Articular chondrocyte of knee joint (primary cell): ENCODE measurements around the gene BSPRY. TPM values are rescaled to one million over a fixed set of nuclear protein-coding genes. Genes with fewer than 3 reads are reported as not detected.

Experiments used
- total RNA-seq: library from RNA; depleted of rRNA; stranded (reverse); fragments of >200 nt; gene quantifications from 2 replicates; pipeline ENCODE4 v1.2.3, GENCODE V29; 2012

Gene BSPRY
- total RNA-seq = under 0.01 and 0.11 TPM in 2 replicates

DNA sequence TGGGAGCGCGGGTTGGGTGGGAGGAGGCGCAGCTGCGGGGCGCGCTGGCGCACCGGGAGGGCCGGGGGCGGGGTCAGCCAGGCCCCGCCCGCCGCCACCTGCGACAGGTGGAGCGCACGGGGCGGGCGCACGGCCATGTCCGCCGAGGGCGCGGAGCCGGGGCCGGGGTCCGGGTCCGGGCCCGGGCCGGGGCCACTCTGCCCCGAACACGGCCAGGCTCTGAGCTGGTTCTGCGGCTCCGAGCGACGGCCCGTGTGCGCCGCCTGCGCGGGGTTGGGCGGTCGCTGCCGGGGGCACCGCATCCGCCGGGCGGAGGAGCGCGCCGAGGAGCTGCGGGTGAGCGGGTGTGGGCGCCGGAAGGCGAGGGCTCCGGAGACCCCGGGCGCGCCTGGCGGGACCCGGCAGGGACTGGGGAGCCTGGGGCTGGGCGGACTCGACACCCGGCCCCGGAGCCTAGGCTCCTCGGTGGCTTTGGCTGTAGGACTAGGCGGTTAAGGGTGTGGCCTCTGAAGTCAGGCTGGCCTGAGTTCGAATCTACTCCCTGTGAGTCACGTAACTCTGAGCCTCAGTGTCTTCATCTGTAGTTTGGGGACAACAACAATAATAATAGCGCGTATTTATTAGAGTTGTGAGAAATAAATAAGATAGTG is at the start of gene BSPRY:
Gene BSPRY (plus strand): TSS at position 97 of the 650 bp plus-strand sequence. CDS start 39 bp downstream, at position 136.

DNA sequence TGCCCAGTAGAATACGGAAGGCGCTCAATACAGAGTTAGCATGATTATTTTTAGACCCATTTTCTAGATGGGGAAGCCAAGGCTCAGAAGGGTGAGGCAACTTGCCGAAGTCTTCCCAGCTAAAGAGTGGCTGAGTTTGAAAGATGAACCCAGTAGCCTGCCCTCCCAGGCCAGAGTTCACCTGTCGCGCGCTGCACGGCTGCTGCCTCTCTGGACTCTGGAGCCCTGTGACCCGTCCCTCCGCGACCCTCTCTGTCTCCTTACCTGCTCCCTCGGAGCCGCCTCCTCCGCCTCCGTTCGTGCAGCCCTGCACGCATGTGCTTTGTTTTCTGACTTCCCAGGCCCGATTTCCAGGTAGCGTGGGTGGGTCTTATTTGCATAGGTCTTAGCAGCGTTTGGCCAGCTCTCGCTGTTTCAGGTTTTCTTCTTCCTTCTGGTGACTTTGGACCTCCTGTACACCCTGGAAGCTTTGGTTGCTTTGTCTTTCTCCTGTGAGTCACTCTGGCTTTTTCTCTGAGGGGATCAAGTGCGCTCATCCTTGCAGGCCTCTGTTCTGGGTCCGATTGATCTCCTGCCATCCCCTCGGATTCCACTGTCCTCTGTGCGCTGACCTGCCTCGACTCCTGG is 46.4 kb upstream of the BSPRY start, which contains the start of gene RNF183:
Gene RNF183 (minus strand): TSS at position 585 of the 627 bp plus-strand sequence. CDS start 5,192 bp downstream, outside the sequence.

DNA sequence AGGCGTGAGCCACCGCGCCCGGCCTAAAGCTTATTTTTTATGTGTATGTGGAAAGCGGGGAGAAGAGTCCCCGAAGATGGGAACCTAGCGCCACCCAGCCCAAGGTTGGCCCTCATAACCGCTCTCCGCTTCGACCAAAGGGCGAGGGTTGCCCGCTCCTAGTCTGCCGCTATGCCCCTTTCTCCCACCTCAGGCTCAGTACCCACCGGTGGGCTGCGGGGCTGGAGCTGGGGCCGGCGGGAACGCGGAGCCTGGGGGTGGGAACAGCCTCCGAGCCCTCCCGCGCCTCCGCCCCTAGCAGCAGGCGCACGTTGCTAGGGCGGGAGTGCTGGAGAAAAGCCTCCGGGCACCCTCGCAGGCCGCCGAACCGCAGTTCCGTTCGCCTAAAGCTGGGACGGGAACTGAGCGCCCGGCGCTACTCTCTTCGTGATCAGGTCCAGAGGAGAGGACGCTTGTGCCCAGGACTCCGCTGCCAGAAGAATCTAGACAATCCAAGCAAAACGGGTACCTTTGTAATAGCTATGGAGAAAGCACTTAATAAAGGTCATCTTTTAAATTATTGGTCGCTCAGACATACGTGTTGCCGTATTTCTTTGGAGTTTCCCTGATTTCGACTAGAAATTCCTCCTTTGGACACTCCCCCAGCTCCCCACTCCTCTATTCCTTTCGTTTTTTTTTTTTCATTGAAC is 9.2 kb upstream of the BSPRY start, which contains the start of gene WDR31:
Gene WDR31 (minus strand): TSS at position 265 of the 689 bp plus-strand sequence. CDS start 8,253 bp downstream, outside the sequence.

DNA sequence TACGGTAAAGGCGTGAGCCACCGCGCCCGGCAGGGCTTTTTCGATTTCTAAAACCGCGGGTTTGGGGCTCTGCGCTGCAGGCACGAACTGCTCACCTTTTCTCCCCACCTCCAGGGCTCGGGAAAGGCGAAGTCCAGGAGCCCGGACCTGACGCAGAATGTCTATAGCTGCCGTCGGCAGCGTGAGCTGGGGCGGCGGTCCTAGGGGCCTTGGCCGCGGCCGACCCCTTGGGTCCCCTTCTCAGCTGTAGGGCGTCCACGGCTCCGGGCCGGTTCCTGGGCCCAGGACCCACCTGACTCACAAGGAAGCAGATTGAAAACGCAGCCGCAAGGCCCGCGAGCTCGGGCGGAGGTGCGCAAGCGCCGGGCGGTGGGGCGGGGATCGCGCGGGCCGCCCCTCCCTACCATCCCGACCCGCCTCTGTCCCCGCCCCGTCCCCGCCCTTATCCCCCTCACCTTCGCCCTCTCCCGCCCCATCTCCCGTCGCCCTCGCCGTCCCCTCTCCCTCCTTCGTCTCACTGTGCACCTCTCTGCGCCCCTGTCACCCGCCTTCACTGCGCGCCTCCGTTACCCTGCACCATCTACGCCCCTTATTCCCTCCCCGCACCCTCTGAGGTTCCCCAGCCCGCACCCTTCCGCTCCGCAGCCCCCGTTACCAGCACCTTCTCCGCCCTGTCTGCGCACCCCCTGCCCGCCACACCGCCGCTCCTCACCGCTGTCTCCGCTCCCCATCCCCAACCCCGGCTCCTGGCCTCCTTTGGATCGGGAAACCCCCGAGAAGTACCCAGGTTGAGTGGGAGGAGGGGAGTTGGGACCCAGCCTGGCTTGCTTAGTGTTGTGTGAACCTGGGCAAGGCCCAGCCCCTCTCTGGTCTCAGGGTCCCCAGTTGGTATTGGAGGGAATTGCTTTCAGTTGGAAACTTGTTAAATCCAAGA is 27.6 kb downstream of the BSPRY start, which contains the start of gene HDHD3:
Gene HDHD3 (minus strand): TSS at position 353 of the 934 bp plus-strand sequence. CDS start 2,632 bp downstream, outside the sequence.

DNA sequence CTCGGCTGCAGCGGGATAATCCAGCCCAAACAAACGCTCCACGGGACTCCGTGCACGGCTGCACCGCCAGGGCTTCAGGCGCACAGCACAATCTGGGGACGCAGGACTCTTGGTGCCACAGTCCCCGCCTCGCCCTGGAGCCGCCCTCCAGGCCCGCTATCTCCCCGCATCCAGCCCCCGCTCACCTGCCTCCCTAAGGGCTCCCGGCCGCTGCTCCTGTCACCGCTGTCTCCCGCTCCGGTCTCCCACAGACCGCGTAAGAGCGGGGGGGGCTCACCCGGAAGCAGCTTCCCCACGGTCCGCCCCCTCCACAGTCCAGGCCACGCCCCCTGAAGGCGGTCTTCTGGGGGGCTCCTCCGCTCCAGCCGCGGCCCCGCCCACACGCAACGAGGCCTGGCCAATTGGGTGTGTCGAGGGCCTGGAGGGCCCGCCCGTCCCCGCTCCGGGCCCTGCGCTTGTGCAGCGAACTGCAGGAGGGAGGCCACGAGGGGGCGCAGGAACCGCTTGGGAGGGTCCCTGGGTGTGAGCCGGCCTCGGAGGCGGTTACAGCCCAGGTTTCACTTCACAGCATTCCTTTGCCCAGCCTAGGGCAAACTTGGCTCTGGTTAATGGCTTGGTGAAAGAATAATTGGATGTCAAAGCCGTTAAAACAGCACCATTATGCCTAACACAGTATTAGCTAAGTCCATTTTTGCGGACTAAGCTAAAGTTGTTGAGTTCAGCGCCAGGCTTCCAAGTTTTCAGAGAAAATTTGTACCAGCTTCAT is 51.9 kb downstream of the BSPRY start, which contains the start of gene ALAD:
Gene ALAD (minus strand): TSS at position 258 of the 766 bp plus-strand sequence. CDS start 7,725 bp downstream, outside the sequence.

DNA sequence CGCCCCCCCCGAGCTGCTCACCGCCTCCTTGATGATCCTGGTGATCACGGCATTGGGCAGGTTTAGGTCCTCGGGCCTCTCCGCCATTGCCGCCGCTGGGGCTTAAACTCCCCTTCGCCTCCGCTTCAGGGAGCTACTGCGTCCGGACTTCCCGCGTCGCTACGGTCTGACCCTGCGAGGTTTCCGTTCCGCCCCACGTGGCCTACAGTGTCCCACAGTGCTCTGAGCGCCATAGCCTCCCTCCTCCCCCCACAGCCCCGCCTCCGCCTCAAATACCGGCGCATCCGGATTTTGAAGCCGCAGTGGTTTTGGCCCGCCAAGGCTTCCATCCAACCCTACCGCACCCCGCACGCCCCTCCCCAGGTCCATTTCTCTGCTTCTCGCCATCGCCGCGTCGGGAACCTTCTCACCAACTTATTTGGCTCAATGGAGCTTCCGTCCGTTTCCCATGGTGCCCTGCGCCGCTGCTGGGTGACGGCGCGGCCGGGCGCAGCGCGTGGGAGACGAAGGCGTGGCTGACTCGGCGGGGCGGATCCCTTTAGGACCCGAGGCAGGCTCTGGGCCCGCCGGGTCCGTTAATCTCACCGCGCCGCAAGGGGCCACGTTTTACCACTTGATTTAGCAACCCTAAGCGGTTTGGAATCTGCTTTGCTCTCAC is 61.0 kb downstream of the BSPRY start, which contains the start of the genes C9orf43 and POLE3:
Gene C9orf43 (plus strand): TSS at position 541 of the 658 bp plus-strand sequence. CDS start 2,747 bp downstream, outside the sequence.
Gene POLE3 (minus strand): TSS at position 469 of the 658 bp plus-strand sequence. CDS start 382 bp downstream, at position 87.

Other genes with a start within 250 kb of the BSPRY start
- 33.3 and 39.0 TPM in 2 replicates for gene SLC31A2, start 198.5 kb upstream of the BSPRY start, total RNA-seq
- 32.9 and 35.5 TPM in 2 replicates for gene FKBP15, start 128.3 kb upstream of the BSPRY start, total RNA-seq
- 37.4 and 39.3 TPM in 2 replicates for gene SLC31A1, start 128.0 kb upstream of the BSPRY start, total RNA-seq
- gene CDC26, start 74.0 kb upstream of the BSPRY start, total RNA-seq = 46.4 and 60.4 TPM in 2 replicates
- 20.9 and 25.6 TPM in 2 replicates for gene PRPF4, start 73.9 kb upstream of the BSPRY start, total RNA-seq
- gene RNF183, start 46.2 kb upstream of the BSPRY start, total RNA-seq = not detected in 2 replicates
- 2.9 and 3.2 TPM in 2 replicates for gene WDR31, start 9.3 kb upstream of the BSPRY start, total RNA-seq
- 15.7 and 19.3 TPM in 2 replicates for gene HDHD3, start 27.4 kb downstream of the BSPRY start, total RNA-seq
- gene ALAD, start 51.7 kb downstream of the BSPRY start, total RNA-seq = 21.3 and 22.9 TPM in 2 replicates
- 37.1 and 47.3 TPM in 2 replicates for gene POLE3, start 61.1 kb downstream of the BSPRY start, total RNA-seq
- 0.43 and 0.52 TPM in 2 replicates for gene C9orf43, start 61.2 kb downstream of the BSPRY start, total RNA-seq
- gene RGS3, start 114.2 kb downstream of the BSPRY start, total RNA-seq = 83.4 and 87.5 TPM in 2 replicates